MM.1S (cell line): ENCODE data around the gene WDR5B.

Source experiments
- CTCF ChIP-seq: fragments of 300-600 bp; sonication (generic); IDR thresholded peaks from 2 replicates; pipeline ENCODE4 v1.5.1; 2016; ENCODE audit warnings: antibody characterized with exemption, low read length, mixed read lengths
- EZH2 ChIP-seq: fragments of 300-600 bp; sonication (generic); optimal IDR thresholded peaks from 2 replicates; pipeline ENCODE3; 2017; ENCODE audit warnings: low read depth, mild to moderate bottlenecking, antibody characterized with exemption, low read length, mixed read lengths
- EZH2phosphoT487 ChIP-seq: fragments of 300-600 bp; sonication (generic); IDR thresholded peaks from 2 replicates; pipeline ENCODE4 v1.6.1; 2018; ENCODE audit warnings: antibody characterized with exemption, low read length

- TF ChIP-seq CTCF = no peak
- TF ChIP-seq EZH2 = no peak
- no peak for TF ChIP-seq EZH2phosphoT487
Observed at GRCh38 chr3:122403489-122403888, 12.4 kb downstream of the WDR5B start.
